GM18507 (cell line): Measurements from ENCODE around the gene GRIK4.
"Not testable (repeated sequence)": the region's sequence is repeated elsewhere in the genome, so short reads cannot be mapped to it uniquely, and the experiment has no call there.

Experiments used
- DNase-seq: peaks from one replicate; pipeline ENCODE4 v3.0.0; 2011; ENCODE audit warnings: low read depth; ENCODE audit not compliant: insufficient read length; ENCODE audit errors: extremely low spot score
- FAIRE-seq: peaks from 2 replicates; lab custom pipeline; 2011; peaks lifted over from hg19 to GRCh38; lab: Jason Lieb, UNC

Gene GRIK4

GRCh38 chr11:120747850-120748814 is 236.6 kb downstream of the GRIK4 start:
- DNase-seq (no peak), FAIRE-seq (no peak)

- DNase-seq, result no peak
- FAIRE-seq, result no peak
Measured at GRCh38 chr11:120749395-120749794, 237.8 kb downstream of the GRIK4 start.

- FAIRE-seq, result no peak
Measured at GRCh38 chr11:120750647-120751549, 239.3 kb downstream of the GRIK4 start.

DNA sequence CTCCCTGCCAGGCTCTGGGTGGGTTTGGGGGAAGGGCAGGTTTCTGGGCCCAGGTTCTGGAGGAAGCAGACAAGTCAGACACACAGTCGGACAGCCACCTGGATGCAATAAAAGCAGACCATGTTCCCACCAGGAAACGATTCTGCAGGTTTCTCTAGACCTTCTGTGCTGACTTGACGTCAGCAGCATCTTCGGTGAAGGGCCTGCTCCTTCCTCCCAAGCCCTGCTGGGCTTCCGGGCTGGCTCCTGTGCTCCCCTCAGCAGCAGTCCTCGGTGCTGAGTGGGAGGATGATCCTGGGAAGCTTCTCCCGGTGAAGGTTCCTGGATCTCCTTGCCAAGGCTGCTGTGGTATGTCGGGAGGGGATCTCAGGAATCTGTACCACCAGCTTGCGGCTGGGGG is 240.0 kb downstream of the GRIK4 start:
- FAIRE-seq, result no peak
- DNase-seq, result no peak

More at GRCh38 chr11:120750647-120751549, 239.3 kb downstream of the GRIK4 start:
- no peak for DNase-seq

GRCh38 chr11:120752668-120753067 is 241.1 kb downstream of the GRIK4 start:
- DNase-seq, result no peak
- no peak for FAIRE-seq

DNA sequence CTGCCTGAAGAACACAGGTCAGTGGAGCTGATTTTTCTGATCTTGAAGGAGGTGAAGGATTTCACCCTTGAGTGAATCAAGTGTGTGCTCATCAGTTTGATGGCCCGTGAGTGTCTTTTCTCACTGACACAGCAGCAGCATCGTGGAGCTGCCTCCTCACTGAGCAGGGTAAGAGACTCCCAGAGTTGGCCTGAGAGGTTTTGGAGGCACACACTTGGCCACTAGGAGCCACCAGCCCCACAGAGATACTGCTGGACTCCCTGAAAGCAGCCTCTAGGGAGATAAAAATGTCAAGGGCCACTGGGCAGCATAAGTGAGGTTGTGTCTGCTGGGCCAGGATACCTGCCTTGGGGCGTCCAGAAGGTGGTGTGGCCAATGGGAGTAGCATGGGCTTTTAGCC is 245.4 kb downstream of the GRIK4 start:
- DNase-seq, result no peak
- peak; percentile 68 for FAIRE-seq

- DNase-seq, result no peak
- FAIRE-seq, result no peak
Measured at GRCh38 chr11:120759046-120759445, 247.5 kb downstream of the GRIK4 start.

DNA sequence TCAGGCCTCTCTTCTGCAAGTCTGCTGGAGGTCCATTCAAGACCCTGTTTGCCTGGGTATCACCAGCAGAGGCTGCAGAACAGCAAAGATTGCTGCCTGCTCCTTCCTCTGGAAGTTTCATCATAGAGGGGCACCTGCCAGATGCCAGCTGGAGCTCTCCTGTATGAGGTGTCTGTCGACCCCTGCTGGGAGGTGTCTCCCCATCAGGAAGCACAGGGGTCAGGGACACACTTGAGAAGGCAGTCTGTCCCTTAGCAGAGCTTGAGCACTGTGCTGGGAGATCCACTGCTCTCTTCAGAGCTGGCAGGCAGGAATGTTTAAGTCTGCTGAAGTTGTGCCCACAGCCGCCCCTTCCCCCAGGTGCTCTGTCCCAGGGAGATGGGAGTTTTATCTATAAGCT is 254.2 kb downstream of the GRIK4 start:
- not testable (repeated sequence) for FAIRE-seq, DNase-seq

DNA sequence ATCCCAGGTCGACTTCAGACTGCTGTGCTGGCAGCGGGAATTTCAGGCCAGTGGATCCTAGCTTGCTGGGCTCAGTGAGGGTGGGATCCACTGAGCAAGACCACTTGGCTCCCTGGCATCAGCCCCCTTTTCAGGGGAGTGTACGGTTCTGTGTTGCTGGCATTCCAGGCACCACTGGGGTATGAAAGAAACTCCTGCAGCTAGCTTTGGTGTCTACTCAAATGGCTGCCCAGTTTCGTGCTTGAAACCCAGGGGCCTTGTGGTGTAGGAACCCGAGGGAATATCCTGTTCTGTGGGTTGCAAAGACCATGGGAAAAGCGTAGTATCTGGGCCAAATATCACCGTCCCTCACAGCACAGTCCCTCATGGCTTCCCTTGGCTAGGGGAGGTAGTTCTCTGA is 254.8 kb downstream of the GRIK4 start:
- DNase-seq (no peak), FAIRE-seq (no peak)

- FAIRE-seq, result no peak
- no peak for DNase-seq
Measured at GRCh38 chr11:120768949-120769348, 257.4 kb downstream of the GRIK4 start.

GRCh38 chr11:120769906-120770305 is 258.4 kb downstream of the GRIK4 start:
- no peak for DNase-seq
- no peak for FAIRE-seq

DNA sequence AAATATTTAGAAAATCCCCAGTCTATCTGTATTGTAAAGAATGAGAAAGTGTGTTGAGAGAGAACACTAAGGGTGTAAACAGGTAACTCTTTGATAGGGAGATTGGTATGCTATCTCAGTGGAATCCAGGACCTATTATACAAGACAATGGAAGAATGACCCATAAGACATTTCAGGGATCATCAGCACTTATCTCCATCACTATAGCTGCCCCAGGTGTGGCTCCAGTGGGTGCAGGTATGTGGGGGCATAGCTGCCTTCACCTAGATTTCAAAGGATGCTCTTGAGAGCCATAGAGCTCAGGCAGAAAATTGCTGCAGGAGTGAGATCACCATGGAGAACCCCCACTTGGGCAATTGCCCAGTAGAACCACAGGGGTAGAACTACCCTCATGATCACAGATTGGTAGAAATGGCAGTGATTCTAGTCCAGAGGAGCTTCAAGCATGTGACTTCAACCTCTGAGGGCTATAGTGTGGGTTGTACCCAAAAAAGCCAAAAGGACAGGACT is 260.1 kb downstream of the GRIK4 start:
- no peak for FAIRE-seq

DNA sequence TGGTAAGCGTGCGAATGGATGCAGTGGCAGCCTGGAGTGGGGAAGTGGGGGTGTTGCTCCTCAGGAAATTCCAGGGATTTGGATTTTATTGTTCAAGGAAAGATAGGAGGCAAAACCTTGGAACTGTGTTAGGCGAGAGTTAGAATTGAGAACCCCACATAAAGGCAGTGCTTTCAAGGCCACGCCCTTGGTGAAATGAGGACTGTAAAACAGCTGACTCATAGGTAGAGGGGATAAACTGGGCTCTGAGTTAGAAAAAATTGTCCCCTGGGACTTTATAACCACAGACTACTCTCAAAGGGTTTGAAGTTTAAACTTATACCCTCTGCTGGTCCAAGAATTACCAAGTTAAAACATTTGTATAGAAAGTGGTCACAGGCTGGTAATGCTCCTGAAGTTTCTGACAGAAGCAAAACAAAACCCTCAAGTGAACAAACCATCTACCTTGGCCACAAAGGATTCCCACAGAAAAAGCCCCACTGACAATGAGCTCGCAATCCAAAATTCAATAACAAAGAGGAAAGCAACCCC is 262.0 kb downstream of the GRIK4 start:
- DNase-seq (peak; percentile 68), FAIRE-seq (peak; percentile 87)

More for the DNA sequence above, 260.1 kb downstream of the GRIK4 start:
- DNase-seq, result no peak

DNA sequence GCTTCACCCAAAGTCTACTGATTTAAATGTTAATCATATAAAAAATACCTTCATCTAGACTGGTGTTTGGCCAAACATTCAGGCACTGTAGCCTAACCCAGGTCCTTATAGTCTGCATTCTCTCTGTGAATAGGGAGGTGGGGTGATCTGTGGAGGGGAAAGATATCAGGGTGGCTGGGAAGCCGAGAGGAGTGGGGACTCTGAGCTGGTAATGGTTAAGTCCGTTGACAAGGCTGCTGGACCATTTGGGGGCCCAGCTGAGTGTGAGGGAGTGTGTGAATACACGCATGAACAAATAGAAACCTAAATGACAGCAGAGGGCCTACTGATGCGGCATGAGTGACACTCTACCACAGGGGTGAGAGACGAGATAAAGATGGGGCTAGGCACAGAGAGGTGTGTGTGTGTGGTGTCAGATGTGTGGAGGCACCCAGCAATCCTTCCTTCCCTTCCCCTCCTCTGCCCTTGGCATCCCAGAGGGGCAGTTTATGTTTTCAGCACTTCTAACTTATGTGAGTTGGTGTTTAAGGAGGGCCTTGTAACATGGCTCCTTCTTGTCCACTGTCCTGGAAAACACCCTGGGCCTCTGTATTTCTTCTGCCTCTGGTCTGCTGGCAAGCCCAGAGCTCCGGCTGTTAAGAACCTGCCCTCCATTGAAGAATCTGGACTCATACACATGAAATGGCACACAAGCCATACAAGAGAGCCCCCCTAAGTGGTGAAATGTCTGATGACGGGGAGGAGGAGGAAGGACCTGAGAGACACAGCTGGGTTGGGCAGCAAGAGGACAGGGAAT is 263.2 kb downstream of the GRIK4 start:
- DNase-seq (no peak), FAIRE-seq (no peak)

DNA sequence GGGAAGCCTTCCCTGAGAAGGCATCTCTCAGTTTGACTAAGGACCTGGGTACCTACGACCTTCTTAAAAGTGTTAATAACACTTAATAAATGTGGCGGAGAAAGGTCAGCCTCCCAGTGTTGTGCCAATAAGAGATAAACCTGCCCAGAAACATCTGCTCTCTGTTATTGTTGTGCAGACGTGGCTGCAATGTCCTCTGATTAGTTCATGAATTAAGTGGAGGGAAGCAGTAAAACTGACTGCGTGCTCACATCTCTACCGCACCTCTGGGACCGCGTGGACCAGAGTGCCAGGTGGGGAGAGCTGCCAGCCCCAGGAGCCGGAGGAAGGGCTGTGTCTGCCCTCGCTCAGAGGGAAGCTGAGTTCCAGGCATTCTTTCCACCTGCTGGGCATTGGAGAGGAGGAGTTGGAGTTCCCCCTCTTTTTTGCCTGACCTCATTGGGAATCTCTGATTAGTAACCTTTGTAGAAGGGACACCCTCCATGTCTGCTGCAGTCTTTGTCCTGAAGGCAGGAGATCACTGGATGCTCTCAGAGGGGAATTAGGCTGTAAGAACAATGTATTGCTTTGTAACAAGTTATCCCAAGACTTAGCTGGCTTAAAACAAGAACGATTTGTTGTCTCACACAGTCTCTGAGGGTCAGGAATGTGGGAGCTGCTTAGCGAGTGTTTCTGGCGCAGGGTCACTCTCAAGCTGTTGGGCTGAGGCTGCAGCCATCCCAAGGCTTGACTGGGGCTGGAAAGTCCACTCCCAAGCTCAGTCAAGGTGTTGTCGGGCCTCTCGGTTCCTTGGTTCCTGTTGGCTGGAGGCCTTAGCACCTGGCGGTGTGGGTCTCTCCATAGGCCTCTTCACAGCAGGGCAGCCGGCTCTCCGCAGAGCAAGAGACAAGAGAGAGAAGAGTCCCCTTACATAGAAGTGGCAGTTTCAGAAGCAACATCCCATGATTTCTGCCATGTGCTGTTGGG is 264.7 kb downstream of the GRIK4 start:
- FAIRE-seq (no peak), DNase-seq (no peak)

- FAIRE-seq, result no peak
Measured at GRCh38 chr11:120778685-120779490, 267.3 kb downstream of the GRIK4 start.

DNA sequence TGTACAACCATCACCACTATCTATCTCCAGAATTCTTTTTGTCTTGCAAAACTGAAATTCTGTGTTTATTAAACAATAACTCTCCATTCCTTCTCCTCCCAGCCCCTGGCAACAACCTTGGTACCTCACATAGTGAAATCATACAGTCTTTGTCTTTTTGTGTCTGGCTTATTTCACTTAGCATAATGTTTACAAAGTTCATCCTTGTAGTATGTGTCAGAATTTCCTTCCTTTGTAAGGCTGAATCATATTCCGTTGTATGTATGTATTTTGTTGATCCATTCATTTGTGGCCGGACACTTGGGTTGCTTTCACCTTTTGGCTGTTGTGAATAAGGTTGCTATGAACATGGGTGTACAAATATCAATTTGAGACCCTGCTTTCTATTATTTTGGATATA is 268.7 kb downstream of the GRIK4 start:
- no peak for DNase-seq
- FAIRE-seq, result no peak

More at GRCh38 chr11:120778685-120779490, 267.3 kb downstream of the GRIK4 start:
- DNase-seq, result no peak
